PC-9 (cell line): ENCODE results near the gene EFCAB13.

Experiments used
- EZH2 ChIP-seq: fragments of 200-600 bp; sonication (generic); IDR thresholded peaks from 2 replicates; pipeline ENCODE4 v1.8.0; 2017; ENCODE audit warnings: antibody characterized with exemption, low read depth
- TF ChIP-seq, protein P1 (sequence below): fragments of 200-600 bp; sonication (generic); conservative IDR thresholded peaks from 2 replicates; pipeline ENCODE4 v1.6.1; 2017; ENCODE audit warnings: mixed run types, antibody characterized with exemption, mild to moderate bottlenecking, moderate library complexity

DNA sequence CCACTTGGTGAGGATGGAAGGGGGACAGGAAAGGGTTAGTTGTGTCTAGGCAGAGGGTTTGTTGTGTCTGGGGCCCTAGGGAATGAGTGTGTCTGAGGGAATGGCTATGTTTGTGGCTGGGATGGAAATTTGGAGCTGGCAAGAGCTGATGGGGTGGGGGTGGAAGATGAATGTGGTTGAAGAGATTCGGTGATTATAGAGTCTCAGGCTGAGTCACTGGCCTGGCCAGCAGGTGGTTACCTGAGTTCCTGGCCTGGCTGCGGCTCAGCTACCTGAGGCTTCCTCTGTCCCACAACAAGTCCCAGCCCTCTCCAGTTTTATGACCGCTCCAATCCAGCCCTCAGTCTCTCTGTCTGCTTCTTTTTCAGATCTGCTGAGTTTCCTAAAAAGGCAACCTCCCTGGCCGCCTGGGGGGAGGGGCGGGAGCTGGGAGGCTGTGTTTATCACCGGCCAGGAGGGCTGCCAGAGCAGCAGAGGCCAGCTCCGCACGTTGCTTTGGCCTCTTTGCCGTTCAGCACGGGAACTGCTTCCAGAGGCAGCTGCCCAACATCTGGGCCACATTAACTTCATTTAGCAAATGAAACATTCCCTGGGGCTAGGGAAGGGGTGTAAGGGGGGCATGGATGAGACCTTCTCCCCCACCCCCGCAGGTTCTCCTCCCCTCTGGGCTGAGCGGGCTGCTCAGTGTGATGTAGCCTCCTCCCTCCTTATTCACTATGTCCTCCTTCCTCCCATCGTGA lies 48.3 kb upstream of the EFCAB13 start:
- TF ChIP-seq, protein P1, sequence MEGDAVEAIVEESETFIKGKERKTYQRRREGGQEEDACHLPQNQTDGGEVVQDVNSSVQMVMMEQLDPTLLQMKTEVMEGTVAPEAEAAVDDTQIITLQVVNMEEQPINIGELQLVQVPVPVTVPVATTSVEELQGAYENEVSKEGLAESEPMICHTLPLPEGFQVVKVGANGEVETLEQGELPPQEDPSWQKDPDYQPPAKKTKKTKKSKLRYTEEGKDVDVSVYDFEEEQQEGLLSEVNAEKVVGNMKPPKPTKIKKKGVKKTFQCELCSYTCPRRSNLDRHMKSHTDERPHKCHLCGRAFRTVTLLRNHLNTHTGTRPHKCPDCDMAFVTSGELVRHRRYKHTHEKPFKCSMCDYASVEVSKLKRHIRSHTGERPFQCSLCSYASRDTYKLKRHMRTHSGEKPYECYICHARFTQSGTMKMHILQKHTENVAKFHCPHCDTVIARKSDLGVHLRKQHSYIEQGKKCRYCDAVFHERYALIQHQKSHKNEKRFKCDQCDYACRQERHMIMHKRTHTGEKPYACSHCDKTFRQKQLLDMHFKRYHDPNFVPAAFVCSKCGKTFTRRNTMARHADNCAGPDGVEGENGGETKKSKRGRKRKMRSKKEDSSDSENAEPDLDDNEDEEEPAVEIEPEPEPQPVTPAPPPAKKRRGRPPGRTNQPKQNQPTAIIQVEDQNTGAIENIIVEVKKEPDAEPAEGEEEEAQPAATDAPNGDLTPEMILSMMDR, result no peak; the same call in 1 of the 2 replicates
- no peak for TF ChIP-seq EZH2
